Measurements from ENCODE around the gene TAGLN. TPM values are rescaled to one million over a fixed set of nuclear protein-coding genes. Genes with fewer than 3 reads are reported as not detected.

TAGLN gene
- polyA plus RNA-seq, 1 of the 3 experiments (the other 2 are of a cell fraction): 519 TPM

DNA sequence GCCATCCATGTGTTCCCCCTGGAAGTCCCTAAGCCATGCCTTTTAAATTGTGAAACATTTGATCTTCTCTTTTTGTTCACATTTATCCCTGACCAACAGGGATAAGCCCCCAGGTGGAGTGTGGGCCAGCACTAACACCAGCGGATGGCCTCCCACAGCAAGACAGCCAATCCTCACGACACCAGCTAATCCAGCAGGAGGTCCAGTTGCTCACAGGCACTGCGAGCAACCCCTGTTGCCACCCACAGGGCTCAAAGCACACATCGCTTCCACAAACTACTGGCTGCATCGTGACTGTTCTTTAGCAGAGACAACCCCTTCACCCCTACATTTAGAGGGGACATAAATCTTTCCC is 30.7 kb downstream of the TAGLN start:
- CTCF ChIA-PET: interaction anchor here (0.8 to 2.0 kb wide), 2 partner anchors 350 to 439 kb away, joined by 3 to 9 read pairs; partner anchors contain the start of gene APOA5
- 97% methylated on average over 3 of the region's 5 CpGs for WGBS (ENCODE audit: low lambda C conversion rate)
- POLR2A ChIA-PET: interaction anchor here (0.8 kb wide), 1 partner anchor 9 kb away, joined by 3 read pairs; no protein-coding TSS in a partner anchor
- no peak overlapping the region for H2AFZ ChIP-seq (ENCODE audit: low read depth)
- H3F3A ChIP-seq (replicated peaks; ENCODE audit: insufficient read depth): peaks cover 15% of the 10 kb centered on the region
- H3K9me2 ChIP-seq: no peaks in the 10 kb centered on the region
- peaks cover 52% of the 10 kb centered on the region for H3K79me2 ChIP-seq (ENCODE audit: insufficient read depth)
- no peak overlapping the region for H3K9ac ChIP-seq
- H3K4me1 ChIP-seq (ENCODE audit: control insufficient read depth in 1 of 2, insufficient read depth in 2 of 2, low read depth in 1 of 2, low read length in 1 of 2): peaks cover 9 to 22% of the 10 kb centered on the region in 2 experiments; a peak in 3 of 4 replicates
- H3K4me2 ChIP-seq: peak overlapping the region; percentile 96; the same call in 1 of the 2 replicates
- peaks cover 12 to 48% of the 10 kb centered on the region in 2 experiments for H3K36me3 ChIP-seq (replicated peaks in 1 of 2; ENCODE audit: control insufficient read depth in 1 of 2, insufficient read depth in 2 of 2, low read length in 1 of 2)
- no peaks in the 10 kb centered on the region for H3K27me3 ChIP-seq (ENCODE audit: insufficient read depth)
- DNase-seq: no peak
- H4K20me1 ChIP-seq (ENCODE audit: insufficient read depth): peaks cover 3% of the 10 kb centered on the region; the same call in 1 of the 2 replicates
- TF ChIP-seq, protein P1, sequence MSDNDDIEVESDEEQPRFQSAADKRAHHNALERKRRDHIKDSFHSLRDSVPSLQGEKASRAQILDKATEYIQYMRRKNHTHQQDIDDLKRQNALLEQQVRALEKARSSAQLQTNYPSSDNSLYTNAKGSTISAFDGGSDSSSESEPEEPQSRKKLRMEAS (IDR thresholded peaks at IDR 0.05; ENCODE audit: low read depth): no peak
- no peak for TF ChIP-seq EZH2phosphoT487 (IDR thresholded peaks at IDR 0.05; ENCODE audit: borderline replicate concordance, low read depth)
- no peak for TF ChIP-seq MEF2A (IDR thresholded peaks at IDR 0.05; ENCODE audit: borderline replicate concordance, low read depth)
- TF ChIP-seq, protein P2, sequence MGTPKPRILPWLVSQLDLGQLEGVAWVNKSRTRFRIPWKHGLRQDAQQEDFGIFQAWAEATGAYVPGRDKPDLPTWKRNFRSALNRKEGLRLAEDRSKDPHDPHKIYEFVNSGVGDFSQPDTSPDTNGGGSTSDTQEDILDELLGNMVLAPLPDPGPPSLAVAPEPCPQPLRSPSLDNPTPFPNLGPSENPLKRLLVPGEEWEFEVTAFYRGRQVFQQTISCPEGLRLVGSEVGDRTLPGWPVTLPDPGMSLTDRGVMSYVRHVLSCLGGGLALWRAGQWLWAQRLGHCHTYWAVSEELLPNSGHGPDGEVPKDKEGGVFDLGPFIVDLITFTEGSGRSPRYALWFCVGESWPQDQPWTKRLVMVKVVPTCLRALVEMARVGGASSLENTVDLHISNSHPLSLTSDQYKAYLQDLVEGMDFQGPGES (IDR thresholded peaks at IDR 0.05; ENCODE audit: low read depth, low read length): no peak
- H3K27ac ChIP-seq (ENCODE audit: low read depth in 2 of 2, low read length in 1 of 2): no peak overlapping the region
- no peak overlapping the region for H3K4me3 ChIP-seq (ENCODE audit: low read depth in 2 of 2, low read length in 1 of 2)
- no peaks in the 10 kb centered on the region for H3K9me3 ChIP-seq

DNA sequence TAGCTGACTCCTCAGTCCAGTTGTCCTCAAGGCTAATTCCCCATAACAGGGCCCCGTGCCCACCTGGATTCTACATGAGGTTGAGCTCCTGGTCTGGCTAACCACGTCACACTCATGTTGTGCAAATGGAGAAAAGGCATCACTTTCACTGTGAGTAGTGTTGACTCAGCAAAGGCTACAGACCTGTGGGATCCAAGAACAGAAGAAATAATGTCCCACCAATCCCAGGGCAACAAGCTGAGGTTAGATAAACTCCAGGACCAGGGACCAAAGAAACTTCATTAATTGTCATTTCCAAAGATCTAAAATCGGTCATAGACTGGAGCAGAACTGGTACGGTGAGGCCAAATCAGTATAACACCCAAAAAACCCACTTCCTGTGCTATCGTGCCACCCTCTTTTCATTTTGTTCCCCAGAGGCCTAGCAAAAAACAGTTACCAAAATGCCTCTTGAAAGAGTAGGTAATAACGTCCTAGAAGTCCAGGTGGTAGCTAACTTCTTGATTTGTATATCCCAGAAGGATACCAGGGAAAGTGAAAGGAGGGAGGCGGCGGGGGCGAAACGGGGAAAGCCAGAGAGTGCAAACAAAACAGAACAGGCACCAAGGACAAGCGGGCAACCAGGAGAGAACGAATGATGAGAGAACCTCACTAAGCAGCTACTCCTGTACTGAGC is 31.3 kb downstream of the TAGLN start:
- Histone ChIP-seq H3K9me2 (no peaks in the 10 kb centered on the region), H3K27ac (ENCODE audit: low read depth in 2 of 2, low read length in 1 of 2) (no peak overlapping the region), H3K4me3 (ENCODE audit: low read depth in 2 of 2, low read length in 1 of 2) (peak overlapping the region; percentile 78 to 99; a peak in 2 of 4 replicates), H2AFZ (ENCODE audit: low read depth) (no peak overlapping the region), H3K4me1 (ENCODE audit: control insufficient read depth in 1 of 2, insufficient read depth in 2 of 2, low read depth in 1 of 2, low read length in 1 of 2) (peaks cover 9 to 22% of the 10 kb centered on the region in 2 experiments; a peak in 3 of 4 replicates), H3K9me3 (no peaks in the 10 kb centered on the region), H3K79me2 (ENCODE audit: insufficient read depth) (peaks cover 55% of the 10 kb centered on the region), H3K36me3 (replicated peaks in 1 of 2; ENCODE audit: control insufficient read depth in 1 of 2, insufficient read depth in 2 of 2, low read length in 1 of 2) (peaks cover 10 to 45% of the 10 kb centered on the region in 2 experiments), H3K9ac (peak overlapping the region; percentile 87; the same call in 1 of the 2 replicates), H3K4me2 (peak overlapping the region; percentile 96), H4K20me1 (ENCODE audit: insufficient read depth) (peaks cover 3% of the 10 kb centered on the region; the same call in 1 of the 2 replicates), H3F3A (replicated peaks; ENCODE audit: insufficient read depth) (peaks cover 15% of the 10 kb centered on the region), H3K27me3 (ENCODE audit: insufficient read depth) (no peaks in the 10 kb centered on the region)
- no peak for TF ChIP-seq RXRA (IDR thresholded peaks at IDR 0.05; ENCODE audit: borderline replicate concordance, low read depth)
- TF ChIP-seq EZH2phosphoT487 (IDR thresholded peaks at IDR 0.05; ENCODE audit: borderline replicate concordance, low read depth): no peak
- TF ChIP-seq TEAD4 (IDR thresholded peaks at IDR 0.05; ENCODE audit: borderline replicate concordance, insufficient read depth): no peak
- no peak for TF ChIP-seq SMC3 (IDR thresholded peaks at IDR 0.05; ENCODE audit: low read depth, low read length)
- TF ChIP-seq RAD21 (IDR thresholded peaks at IDR 0.05; ENCODE audit: low read length): no peak
- TF ChIP-seq RCOR1 (IDR thresholded peaks at IDR 0.05; ENCODE audit: low read length): no peak
- no peak for TF ChIP-seq GABPA (IDR thresholded peaks at IDR 0.05; ENCODE audit: low read depth)
- no peak for TF ChIP-seq POLR2AphosphoS5 (IDR thresholded peaks at IDR 0.05; ENCODE audit: low read depth, low read length)
- CTCF ChIA-PET: interaction anchor here (2.0 to 2.6 kb wide), 2 partner anchors 124 to 439 kb away, joined by 8 to 9 read pairs; partner anchors contain the start of gene APOA5
- WGBS (ENCODE audit: low lambda C conversion rate): 60% methylated on average over 12 of the region's 12 CpGs
- no peak for DNase-seq
- POLR2A ChIA-PET: interaction anchor here (0.8 kb wide), 1 partner anchor 9 kb away, joined by 3 read pairs; no protein-coding TSS in a partner anchor
